ENCODE measurements around the gene ASPSCR1. TPM values are rescaled to one million over a fixed set of nuclear protein-coding genes. Genes with fewer than 3 reads are reported as not detected.
A peak's percentile ranks its signal among the peaks of the same experiment; 100 is the strongest.

Gene ASPSCR1
- total and polyA plus RNA-seq, 2 of the 13 experiments (the other 11 are each of a cell fraction or from before 2014, with no cell fraction given) = 274 to 314 TPM

GRCh38 chr17:82022981-82023446 is 45.6 kb downstream of the ASPSCR1 start, which contains the start of gene LRRC45 (continued):
- TF ChIP-seq, protein P1, sequence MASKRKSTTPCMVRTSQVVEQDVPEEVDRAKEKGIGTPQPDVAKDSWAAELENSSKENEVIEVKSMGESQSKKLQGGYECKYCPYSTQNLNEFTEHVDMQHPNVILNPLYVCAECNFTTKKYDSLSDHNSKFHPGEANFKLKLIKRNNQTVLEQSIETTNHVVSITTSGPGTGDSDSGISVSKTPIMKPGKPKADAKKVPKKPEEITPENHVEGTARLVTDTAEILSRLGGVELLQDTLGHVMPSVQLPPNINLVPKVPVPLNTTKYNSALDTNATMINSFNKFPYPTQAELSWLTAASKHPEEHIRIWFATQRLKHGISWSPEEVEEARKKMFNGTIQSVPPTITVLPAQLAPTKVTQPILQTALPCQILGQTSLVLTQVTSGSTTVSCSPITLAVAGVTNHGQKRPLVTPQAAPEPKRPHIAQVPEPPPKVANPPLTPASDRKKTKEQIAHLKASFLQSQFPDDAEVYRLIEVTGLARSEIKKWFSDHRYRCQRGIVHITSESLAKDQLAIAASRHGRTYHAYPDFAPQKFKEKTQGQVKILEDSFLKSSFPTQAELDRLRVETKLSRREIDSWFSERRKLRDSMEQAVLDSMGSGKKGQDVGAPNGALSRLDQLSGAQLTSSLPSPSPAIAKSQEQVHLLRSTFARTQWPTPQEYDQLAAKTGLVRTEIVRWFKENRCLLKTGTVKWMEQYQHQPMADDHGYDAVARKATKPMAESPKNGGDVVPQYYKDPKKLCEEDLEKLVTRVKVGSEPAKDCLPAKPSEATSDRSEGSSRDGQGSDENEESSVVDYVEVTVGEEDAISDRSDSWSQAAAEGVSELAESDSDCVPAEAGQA (IDR thresholded peaks at IDR 0.05; ENCODE audit: low read depth) = 0 out of 2 replicates have a peak, but pooled peaks have one; percentile 12
- TF ChIP-seq, protein P1 (CRISPR knock-in tag; IDR thresholded peaks at IDR 0.05; ENCODE audit: borderline replicate concordance) = no peak
- TF ChIP-seq FOXA1 (IDR thresholded peaks at IDR 0.05) (no peak), FOXA1 (CRISPR knock-in tag; IDR thresholded peaks at IDR 0.05) (no peak), ZNF772 (CRISPR knock-in tag; IDR thresholded peaks at IDR 0.05) (no peak), ZNF180 (CRISPR knock-in tag; IDR thresholded peaks at IDR 0.05; ENCODE audit: borderline replicate concordance, low read depth) (no peak), THAP7 (CRISPR knock-in tag; IDR thresholded peaks at IDR 0.05) (peak; percentile 28; the same call in 1 of the 2 replicates), XBP1 (CRISPR knock-in tag; IDR thresholded peaks at IDR 0.05) (no peak), ETS1 (CRISPR knock-in tag; IDR thresholded peaks at IDR 0.05) (no peak), ASH2L (IDR thresholded peaks at IDR 0.05; ENCODE audit: insufficient read length, low read depth, low read length) (peak; percentile 41), GLI4 (CRISPR knock-in tag; IDR thresholded peaks at IDR 0.05; ENCODE audit: borderline replicate concordance) (no peak), ZMYM4 (CRISPR knock-in tag; IDR thresholded peaks at IDR 0.05) (no peak), PRDM4 (CRISPR knock-in tag; IDR thresholded peaks at IDR 0.05; ENCODE audit: borderline replicate concordance) (no peak)
- TF ChIP-seq, protein P2, sequence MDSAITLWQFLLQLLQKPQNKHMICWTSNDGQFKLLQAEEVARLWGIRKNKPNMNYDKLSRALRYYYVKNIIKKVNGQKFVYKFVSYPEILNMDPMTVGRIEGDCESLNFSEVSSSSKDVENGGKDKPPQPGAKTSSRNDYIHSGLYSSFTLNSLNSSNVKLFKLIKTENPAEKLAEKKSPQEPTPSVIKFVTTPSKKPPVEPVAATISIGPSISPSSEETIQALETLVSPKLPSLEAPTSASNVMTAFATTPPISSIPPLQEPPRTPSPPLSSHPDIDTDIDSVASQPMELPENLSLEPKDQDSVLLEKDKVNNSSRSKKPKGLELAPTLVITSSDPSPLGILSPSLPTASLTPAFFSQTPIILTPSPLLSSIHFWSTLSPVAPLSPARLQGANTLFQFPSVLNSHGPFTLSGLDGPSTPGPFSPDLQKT (CRISPR knock-in tag; IDR thresholded peaks at IDR 0.05; ENCODE audit: borderline replicate concordance) = no peak
- TF ChIP-seq, protein P3, sequence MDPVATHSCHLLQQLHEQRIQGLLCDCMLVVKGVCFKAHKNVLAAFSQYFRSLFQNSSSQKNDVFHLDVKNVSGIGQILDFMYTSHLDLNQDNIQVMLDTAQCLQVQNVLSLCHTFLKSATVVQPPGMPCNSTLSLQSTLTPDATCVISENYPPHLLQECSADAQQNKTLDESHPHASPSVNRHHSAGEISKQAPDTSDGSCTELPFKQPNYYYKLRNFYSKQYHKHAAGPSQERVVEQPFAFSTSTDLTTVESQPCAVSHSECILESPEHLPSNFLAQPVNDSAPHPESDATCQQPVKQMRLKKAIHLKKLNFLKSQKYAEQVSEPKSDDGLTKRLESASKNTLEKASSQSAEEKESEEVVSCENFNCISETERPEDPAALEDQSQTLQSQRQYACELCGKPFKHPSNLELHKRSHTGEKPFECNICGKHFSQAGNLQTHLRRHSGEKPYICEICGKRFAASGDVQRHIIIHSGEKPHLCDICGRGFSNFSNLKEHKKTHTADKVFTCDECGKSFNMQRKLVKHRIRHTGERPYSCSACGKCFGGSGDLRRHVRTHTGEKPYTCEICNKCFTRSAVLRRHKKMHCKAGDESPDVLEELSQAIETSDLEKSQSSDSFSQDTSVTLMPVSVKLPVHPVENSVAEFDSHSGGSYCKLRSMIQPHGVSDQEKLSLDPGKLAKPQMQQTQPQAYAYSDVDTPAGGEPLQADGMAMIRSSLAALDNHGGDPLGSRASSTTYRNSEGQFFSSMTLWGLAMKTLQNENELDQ (CRISPR knock-in tag; IDR thresholded peaks at IDR 0.05; ENCODE audit: borderline replicate concordance) = no peak
